ENCODE data around the gene OR8K1. TPM values are rescaled to one million over a fixed set of nuclear protein-coding genes. Genes with fewer than 3 reads are reported as not detected.
A peak's percentile ranks its signal among the peaks of the same experiment; 100 is the strongest.

OR8K1 gene
- total and polyA plus RNA-seq, 2 experiments from 2014 or later = not detected

DNA sequence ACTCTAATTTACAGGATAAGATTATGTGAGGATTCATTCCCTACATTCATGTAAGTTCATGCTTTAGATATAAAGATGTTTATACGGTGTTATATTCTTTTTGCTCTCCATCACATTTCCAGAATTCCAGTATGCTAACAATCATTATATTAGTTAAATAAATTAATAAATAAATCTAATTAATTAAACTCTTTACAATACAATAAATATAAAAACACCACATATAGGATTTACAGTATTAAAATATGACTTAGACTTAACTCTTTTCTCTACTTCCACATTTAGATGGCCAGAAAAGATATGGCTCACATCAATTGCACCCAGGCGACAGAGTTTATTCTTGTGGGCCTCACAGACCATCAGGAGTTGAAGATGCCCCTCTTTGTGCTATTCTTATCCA, 29.5 kb downstream of the OR8K1 start, which contains the start of gene OR8U1:
OR8U1 (plus strand) TSS at position 301 of the 400 bp plus-strand sequence; CDS start at position 301, 0 bp downstream.
- Histone ChIP-seq H3K4me1 (ENCODE audit: insufficient read depth) (no peaks in the 10 kb centered on the region), H3K4me2 (no peak within 1 kb of the TSS), H4K20me1 (ENCODE audit: insufficient read depth, poor library complexity, severe bottlenecking) (no peaks in the 10 kb centered on the region), H3K9me2 (replicated peaks; ENCODE audit: insufficient read depth) (no peaks in the 10 kb centered on the region), H3K4me3 (no peak within 1 kb of the TSS), H3K27ac (no peak within 1 kb of the TSS), H3K9me3 (ENCODE audit: low read depth) (no peaks in the 10 kb centered on the region), H3K27me3 (no peaks in the 10 kb centered on the region), H3K79me2 (no peaks in the 10 kb centered on the region), H2AFZ (no peak within 1 kb of the TSS), H3K36me3 (replicated peaks; ENCODE audit: insufficient read depth, low read depth) (no peaks in the 10 kb centered on the region)
- TF ChIP-seq EZH2phosphoT487 (IDR thresholded peaks at IDR 0.05; ENCODE audit: low read depth, severe bottlenecking, unreplicated experiment) (no peak), EZH2 (IDR thresholded peaks at IDR 0.05; ENCODE audit: borderline replicate concordance) (no peak), CTCF (IDR thresholded peaks at IDR 0.05; ENCODE audit: poor library complexity) (no peak)
- WGBS (ENCODE audit: low lambda C conversion rate, missing lambda C conversion rate) = 84% methylated on average over 2 of the region's 2 CpGs
- no peak for DNase-seq (ENCODE audit: low spot score)

DNA sequence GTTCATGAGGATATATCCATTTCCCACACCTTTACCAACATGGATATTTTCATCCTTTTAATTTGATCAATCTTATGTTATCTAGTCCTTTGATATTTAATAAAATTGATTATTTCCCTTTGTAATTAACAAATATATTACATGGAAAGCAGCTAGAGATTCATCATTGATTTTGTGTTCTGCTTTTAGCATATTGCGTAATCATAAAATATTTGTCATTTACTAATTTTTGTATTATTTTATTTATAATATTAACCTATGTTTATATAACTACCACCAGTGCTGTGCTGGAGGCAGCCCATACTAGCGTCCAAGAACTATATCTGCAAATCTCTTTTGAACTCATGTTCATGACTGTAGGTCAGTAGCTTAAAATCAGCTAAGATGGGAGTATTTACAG, 34.3 kb downstream of the OR8K1 start:
- Histone ChIP-seq H3K27ac (no peak overlapping the region), H4K20me1 (ENCODE audit: insufficient read depth, poor library complexity, severe bottlenecking) (no peaks in the 10 kb centered on the region), H2AFZ (no peak overlapping the region), H3K4me2 (no peak overlapping the region), H3K4me1 (ENCODE audit: insufficient read depth) (no peaks in the 10 kb centered on the region), H3K9me3 (ENCODE audit: low read depth) (no peaks in the 10 kb centered on the region), H3K27me3 (no peaks in the 10 kb centered on the region), H3K9me2 (replicated peaks; ENCODE audit: insufficient read depth) (no peaks in the 10 kb centered on the region), H3K4me3 (no peak overlapping the region), H3K36me3 (replicated peaks; ENCODE audit: insufficient read depth, low read depth) (no peaks in the 10 kb centered on the region), H3K79me2 (no peaks in the 10 kb centered on the region)
- 81% methylated on average over 2 of the region's 2 CpGs for WGBS (ENCODE audit: low lambda C conversion rate, missing lambda C conversion rate)
- DNase-seq (ENCODE audit: low spot score) = no peak
- TF ChIP-seq CTCF (IDR thresholded peaks at IDR 0.05; ENCODE audit: poor library complexity) (no peak), EZH2phosphoT487 (IDR thresholded peaks at IDR 0.05; ENCODE audit: low read depth, severe bottlenecking, unreplicated experiment) (no peak), EZH2 (IDR thresholded peaks at IDR 0.05; ENCODE audit: borderline replicate concordance) (no peak)

GRCh38 chr11:56394381-56394780, 48.5 kb downstream of the OR8K1 start:
- no peak for DNase-seq (ENCODE audit: low spot score)
- 82% methylated on average over 3 of the region's 3 CpGs for WGBS (ENCODE audit: low lambda C conversion rate, missing lambda C conversion rate)
- Histone ChIP-seq H3K9me3 (ENCODE audit: low read depth) (no peaks in the 10 kb centered on the region), H3K79me2 (no peaks in the 10 kb centered on the region), H3K4me2 (peak overlapping the region; percentile 41), H3K27ac (peak overlapping the region; percentile 37), H3K4me1 (ENCODE audit: insufficient read depth) (no peaks in the 10 kb centered on the region), H2AFZ (no peak overlapping the region), H3K27me3 (no peaks in the 10 kb centered on the region), H3K4me3 (no peak overlapping the region), H3K9me2 (replicated peaks; ENCODE audit: insufficient read depth) (no peaks in the 10 kb centered on the region), H4K20me1 (ENCODE audit: insufficient read depth, poor library complexity, severe bottlenecking) (no peaks in the 10 kb centered on the region), H3K36me3 (replicated peaks; ENCODE audit: insufficient read depth, low read depth) (no peaks in the 10 kb centered on the region)
- TF ChIP-seq EZH2 (IDR thresholded peaks at IDR 0.05; ENCODE audit: borderline replicate concordance) (no peak), EZH2phosphoT487 (IDR thresholded peaks at IDR 0.05; ENCODE audit: low read depth, severe bottlenecking, unreplicated experiment) (no peak), CTCF (IDR thresholded peaks at IDR 0.05; ENCODE audit: poor library complexity) (no peak)

GRCh38 chr11:56396047-56396446, 50.2 kb downstream of the OR8K1 start:
- Histone ChIP-seq H4K20me1 (ENCODE audit: insufficient read depth, poor library complexity, severe bottlenecking) (no peaks in the 10 kb centered on the region), H3K27ac (no peak overlapping the region), H3K79me2 (no peaks in the 10 kb centered on the region), H3K9me2 (replicated peaks; ENCODE audit: insufficient read depth) (no peaks in the 10 kb centered on the region), H3K36me3 (replicated peaks; ENCODE audit: insufficient read depth, low read depth) (no peaks in the 10 kb centered on the region), H3K4me3 (no peak overlapping the region), H3K9me3 (ENCODE audit: low read depth) (no peaks in the 10 kb centered on the region), H3K4me2 (no peak overlapping the region), H3K27me3 (no peaks in the 10 kb centered on the region), H2AFZ (no peak overlapping the region), H3K4me1 (ENCODE audit: insufficient read depth) (no peaks in the 10 kb centered on the region)
- 36% methylated on average over 3 of the region's 3 CpGs for WGBS (ENCODE audit: low lambda C conversion rate, missing lambda C conversion rate)
- peak; percentile 10 for DNase-seq (ENCODE audit: low spot score)
- no peak for TF ChIP-seq EZH2phosphoT487 (IDR thresholded peaks at IDR 0.05; ENCODE audit: low read depth, severe bottlenecking, unreplicated experiment)
- peak; percentile 18 for TF ChIP-seq CTCF (IDR thresholded peaks at IDR 0.05; ENCODE audit: poor library complexity)
- TF ChIP-seq EZH2 (IDR thresholded peaks at IDR 0.05; ENCODE audit: borderline replicate concordance) = no peak

Data from hepatocyte (in vitro differentiated cells).